ENCODE results near the gene AKAP6. TPM values are rescaled to one million over a fixed set of nuclear protein-coding genes. Genes with fewer than 3 reads are reported as not detected.

The AKAP6 gene
- total RNA-seq, 1 donor from 2014 or later, result 7.7 TPM

DNA sequence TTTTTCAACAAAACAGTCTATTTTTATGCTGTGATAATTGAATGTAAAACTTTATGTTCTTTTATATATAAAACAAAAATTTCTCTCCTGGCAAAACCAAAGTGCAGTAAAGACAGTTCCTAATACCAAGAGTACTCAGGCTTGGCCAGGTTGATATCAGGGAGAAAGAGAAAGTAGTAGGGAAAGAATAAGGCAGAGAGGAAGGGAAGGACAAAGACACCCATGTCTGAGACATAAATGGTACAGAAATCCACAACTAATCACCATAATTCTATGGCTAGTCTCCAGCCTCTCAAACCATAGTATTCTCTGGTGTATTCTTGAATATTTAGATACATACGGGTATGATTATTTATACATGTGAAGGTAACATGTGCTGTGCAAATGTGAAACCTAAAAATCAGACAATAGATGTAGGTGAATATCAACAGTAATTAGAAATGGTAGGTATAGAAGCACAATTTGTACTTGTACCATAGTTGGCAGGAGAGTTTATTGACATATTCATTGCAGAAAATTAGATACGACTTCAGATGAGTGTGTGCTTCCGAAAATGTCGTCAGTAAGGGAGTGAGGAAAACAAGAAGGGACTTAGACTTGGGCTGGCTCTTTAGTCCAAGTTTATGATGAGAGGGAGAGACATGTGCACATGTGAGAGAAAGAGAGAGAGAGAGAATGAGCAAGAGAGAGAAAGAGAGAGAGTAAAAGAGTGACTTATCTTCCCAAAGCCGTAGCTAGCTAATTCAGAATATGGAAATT is 378.8 kb downstream of the AKAP6 start:
- H3K4me3 ChIP-seq, result no peak overlapping the region
- H3K27ac ChIP-seq, result no peak overlapping the region
- H3K4me1 ChIP-seq, result peaks cover 2% of the 10 kb centered on the region
- H3K27me3 ChIP-seq, result no peaks in the 10 kb centered on the region
- TF ChIP-seq CTCF (IDR thresholded peaks at IDR 0.05), result no peak
- no peak for DNase-seq
- ATAC-seq, result no peak
- H3K9me3 ChIP-seq, result no peaks in the 10 kb centered on the region
- intact Hi-C loops (cut with DNase I), result no loop called here
- H3K36me3 ChIP-seq, result no peaks in the 10 kb centered on the region

GRCh38 chr14:32709027-32709426 is 379.9 kb downstream of the AKAP6 start:
- no peaks in the 10 kb centered on the region for H3K9me3 ChIP-seq
- no peak for TF ChIP-seq CTCF (IDR thresholded peaks at IDR 0.05)
- no peaks in the 10 kb centered on the region for H3K27me3 ChIP-seq
- no peaks in the 10 kb centered on the region for H3K4me1 ChIP-seq
- DNase-seq, result no peak
- H3K4me3 ChIP-seq, result no peak overlapping the region
- no peak overlapping the region for H3K27ac ChIP-seq
- no peaks in the 10 kb centered on the region for H3K36me3 ChIP-seq
- no peak for ATAC-seq
- intact Hi-C loops (cut with DNase I), result no loop called here

- no peak for DNase-seq
- no peak for TF ChIP-seq CTCF (IDR thresholded peaks at IDR 0.05)
Observed at GRCh38 chr14:32710231-32710671, 381.2 kb downstream of the AKAP6 start.

GRCh38 chr14:32710731-32711680 is 381.9 kb downstream of the AKAP6 start:
- Histone ChIP-seq H3K4me1 (no peaks in the 10 kb centered on the region), H3K36me3 (no peaks in the 10 kb centered on the region), H3K27me3 (no peaks in the 10 kb centered on the region), H3K9me3 (no peaks in the 10 kb centered on the region), H3K4me3 (no peak overlapping the region), H3K27ac (no peak overlapping the region)
- TF ChIP-seq CTCF (IDR thresholded peaks at IDR 0.05), result peak; percentile 45
- DNase-seq, result no peak
- no peak for ATAC-seq
- intact Hi-C loops (cut with DNase I), result no loop called here

More at GRCh38 chr14:32710231-32710671, 381.2 kb downstream of the AKAP6 start:
- H3K27me3 ChIP-seq, result no peaks in the 10 kb centered on the region
- H3K27ac ChIP-seq, result no peak overlapping the region
- H3K36me3 ChIP-seq, result no peaks in the 10 kb centered on the region
- no peaks in the 10 kb centered on the region for H3K9me3 ChIP-seq
- H3K4me3 ChIP-seq, result no peak overlapping the region
- intact Hi-C loops (cut with DNase I), result no loop called here
- no peak for ATAC-seq
- H3K4me1 ChIP-seq, result no peaks in the 10 kb centered on the region

- Histone ChIP-seq H3K27ac (no peak overlapping the region), H3K4me1 (no peaks in the 10 kb centered on the region), H3K9me3 (no peaks in the 10 kb centered on the region), H3K27me3 (no peaks in the 10 kb centered on the region), H3K36me3 (no peaks in the 10 kb centered on the region), H3K4me3 (no peak overlapping the region)
- no peak for ATAC-seq
- no peak for DNase-seq
- TF ChIP-seq CTCF (IDR thresholded peaks at IDR 0.05), result no peak
- intact Hi-C loops (cut with DNase I), result no loop called here
Observed at GRCh38 chr14:32713856-32714255, 384.8 kb downstream of the AKAP6 start.
